Umbilical cord (tissue), 2 donors: ENCODE data around the gene RFK. TPM values are rescaled to one million over a fixed set of nuclear protein-coding genes. Genes with fewer than 3 reads are reported as not detected.
"Not testable (repeated sequence)": the region's sequence is repeated elsewhere in the genome, so short reads cannot be mapped to it uniquely, and the experiment has no call there.

ENCODE experiments used
- DNase-seq: peaks from one replicate; pipeline ENCODE4 v3.0.0-alpha.2; 2015; ENCODE audit warnings: low spot score
- total RNA-seq: library from RNA; depleted of rRNA; stranded (reverse); fragments of >200 nt; gene quantifications from one replicate; pipeline ENCODE4 v1.2.3, GENCODE V29; 2014; ENCODE audit warnings: low replicate concordance; ENCODE audit not compliant: insufficient read depth

The RFK gene
- 14.7 TPM for total RNA-seq

DNA sequence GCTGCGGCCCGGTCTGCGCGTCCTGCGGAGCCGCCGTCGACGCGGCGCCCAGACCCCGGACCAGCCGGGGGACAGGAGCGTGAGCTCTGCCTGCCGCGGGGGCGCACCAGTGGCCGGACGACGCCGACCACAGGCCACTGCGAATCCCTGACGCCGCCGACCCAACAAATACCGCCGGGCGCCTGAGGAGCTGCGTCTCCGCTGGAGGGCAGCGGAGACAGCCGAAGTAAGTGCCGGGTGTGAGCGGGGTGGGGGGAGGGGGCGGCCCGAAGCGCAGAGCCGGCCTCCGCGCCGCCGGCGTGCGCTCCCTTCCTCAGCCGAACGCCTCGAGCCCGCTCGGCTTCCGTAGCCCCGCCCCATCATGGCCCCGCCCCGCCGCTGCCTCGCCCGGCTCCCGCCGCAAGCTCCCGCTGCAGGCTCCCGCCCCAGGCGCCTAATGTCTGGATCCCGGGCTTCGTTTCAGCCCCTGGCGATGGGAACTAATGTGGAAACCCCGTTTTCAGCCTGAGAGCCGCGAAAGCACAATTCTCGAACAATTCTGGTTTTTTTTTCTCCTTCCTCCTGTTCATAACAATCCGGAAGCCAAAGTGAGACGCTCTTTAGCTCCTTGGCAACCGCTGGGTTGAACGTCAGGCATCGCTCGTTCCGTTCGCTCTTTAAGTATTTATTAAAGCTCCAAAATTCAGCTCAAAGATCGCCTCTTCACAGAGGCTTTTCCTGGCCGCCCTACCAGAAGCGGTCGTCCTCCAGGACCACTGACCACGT, at the start of gene RFK:
RFK (minus strand) TSS at position 232 of the 765 bp plus-strand sequence. CDS start 255 bp downstream, outside the sequence.
- peak; percentile 95 for DNase-seq

DNA sequence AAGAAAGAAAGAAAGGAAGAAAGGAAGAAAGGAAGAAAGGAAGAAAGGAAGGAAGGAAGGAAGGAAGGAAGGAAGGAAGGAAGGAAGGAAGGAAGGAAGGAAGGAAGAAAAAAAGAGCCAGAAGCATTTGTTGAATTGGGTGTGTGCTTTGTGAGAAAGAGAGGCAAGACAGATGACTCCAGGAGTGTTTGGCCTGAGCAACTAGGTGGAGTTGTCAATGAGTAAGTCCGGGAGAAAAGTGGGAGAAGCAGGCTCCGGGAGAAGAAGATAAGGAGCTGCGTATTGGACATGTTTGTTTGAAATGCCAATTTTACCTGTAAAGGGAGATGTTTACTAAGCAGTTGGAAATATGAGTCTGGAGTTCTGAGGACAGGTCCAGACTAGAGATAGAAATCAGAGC, 49.7 kb upstream of the RFK start:
- no peak for DNase-seq

DNA sequence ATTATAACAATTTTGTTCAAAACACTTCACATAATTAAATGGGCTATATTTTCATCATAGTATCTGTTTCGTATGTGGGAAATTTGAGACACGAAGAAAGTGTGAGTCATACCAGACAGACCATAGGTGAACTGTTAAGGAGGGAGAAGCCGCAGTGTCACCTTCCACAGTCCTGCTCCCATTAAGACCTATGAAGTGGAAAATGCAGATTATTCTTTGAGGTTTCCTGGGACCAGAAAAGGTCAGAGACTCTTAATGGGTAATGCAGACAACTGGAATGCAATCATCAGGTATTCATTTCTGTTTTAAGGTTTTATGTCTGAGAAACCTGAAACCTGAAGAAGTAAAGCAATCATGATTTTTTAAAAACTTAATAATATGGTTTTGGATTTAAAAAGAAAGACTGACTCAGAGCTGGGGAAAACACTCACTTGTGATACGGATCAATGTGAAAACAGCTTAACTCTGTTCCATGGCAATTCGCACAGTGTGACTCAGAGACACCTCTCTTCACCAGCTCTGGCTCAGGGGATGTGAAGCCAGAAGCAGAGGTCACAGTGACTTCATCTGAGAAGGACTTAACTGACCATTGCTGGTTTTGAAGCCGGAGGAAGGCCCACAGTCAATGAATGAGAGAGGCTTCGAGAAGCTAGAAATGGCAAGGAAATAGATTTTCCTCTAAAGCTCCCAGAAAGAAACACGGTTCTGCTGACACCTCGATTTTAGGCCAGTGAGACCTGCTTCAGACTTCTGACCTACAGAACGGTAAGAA, 47.5 kb upstream of the RFK start:
- no peak for DNase-seq

GRCh38 chr9:76438841-76439588, 44.8 kb upstream of the RFK start:
- no peak for DNase-seq

GRCh38 chr9:76437017-76437699, 42.9 kb upstream of the RFK start:
- DNase-seq: not testable (repeated sequence)

DNA sequence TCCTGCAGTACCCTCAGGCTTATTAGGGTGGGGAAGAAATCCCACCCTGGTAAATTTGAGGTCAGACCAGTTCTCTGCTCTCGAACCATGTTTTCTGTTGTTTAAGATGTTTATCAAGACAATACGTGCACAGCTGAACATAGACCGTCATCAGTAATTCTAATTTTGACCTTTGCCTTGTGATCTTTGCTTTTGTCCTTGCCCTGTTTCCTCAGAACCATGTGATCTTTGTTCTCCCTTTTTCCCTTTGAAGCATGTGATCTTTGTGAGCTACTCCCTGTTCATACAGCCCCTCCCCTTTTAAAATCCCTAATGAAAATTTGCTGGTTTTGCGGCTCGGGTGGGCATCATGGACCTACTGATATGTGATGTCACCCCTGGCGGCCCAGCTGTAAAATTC, 40.7 kb upstream of the RFK start:
- not testable (repeated sequence) for DNase-seq

DNA sequence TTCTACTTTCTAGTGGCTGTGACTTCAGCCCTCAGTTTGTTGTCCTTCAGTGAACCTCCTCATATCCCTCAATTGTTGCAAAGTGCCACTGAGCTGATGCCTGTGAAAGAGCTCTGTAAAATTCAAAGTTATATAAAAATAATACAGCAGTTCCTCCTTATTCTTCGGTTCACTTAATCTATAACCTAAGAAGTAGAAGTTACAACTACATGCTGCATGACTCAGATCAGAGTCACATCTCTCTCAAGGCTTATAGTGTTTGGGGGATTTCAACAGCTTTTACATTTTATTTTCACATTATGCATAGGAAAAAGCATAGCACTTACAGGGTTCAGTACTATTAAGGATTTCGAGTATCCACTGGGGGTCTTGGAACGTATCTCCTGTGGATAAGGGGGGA, 39.6 kb upstream of the RFK start:
- peak; percentile 15 for DNase-seq

DNA sequence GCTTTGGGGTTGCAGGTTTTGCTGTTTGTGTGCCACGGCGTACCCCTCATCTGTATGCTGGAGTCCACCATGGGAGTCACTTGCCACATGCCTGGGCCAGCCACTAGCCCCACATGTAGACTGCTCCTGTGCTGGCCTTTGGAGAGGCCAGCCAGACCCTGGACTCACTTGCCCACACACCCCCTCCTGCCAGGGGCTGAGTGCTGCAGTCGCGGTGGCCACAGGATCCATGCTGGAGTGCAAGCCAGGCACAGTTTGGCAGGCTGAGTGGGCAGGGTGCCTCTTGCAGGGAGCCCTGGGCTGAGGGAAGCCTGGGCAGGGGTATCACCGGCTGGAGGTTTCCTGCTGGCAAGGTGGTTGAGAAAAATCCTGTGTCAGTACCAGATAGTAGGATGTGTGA, 39.2 kb upstream of the RFK start:
- DNase-seq: no peak

DNA sequence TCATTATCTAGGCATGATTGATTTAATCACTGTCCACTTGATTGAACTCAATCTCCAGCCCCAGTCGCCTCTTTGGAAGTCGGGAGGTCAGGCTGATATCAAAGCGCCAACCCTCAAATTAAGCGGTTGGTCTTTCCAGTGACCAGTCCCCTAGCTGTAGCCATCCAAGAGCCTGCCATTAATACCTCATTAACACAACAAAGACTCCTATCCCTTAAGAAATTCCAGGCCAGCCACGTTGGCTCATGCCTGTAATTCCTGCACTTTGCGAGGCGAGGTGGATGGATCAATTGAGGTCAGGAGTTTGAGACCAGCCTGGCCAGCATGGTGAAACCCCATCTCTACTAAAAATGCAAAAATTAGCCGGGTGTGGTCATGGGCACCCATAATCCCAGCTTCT, 37.4 kb upstream of the RFK start:
- no peak for DNase-seq

DNA sequence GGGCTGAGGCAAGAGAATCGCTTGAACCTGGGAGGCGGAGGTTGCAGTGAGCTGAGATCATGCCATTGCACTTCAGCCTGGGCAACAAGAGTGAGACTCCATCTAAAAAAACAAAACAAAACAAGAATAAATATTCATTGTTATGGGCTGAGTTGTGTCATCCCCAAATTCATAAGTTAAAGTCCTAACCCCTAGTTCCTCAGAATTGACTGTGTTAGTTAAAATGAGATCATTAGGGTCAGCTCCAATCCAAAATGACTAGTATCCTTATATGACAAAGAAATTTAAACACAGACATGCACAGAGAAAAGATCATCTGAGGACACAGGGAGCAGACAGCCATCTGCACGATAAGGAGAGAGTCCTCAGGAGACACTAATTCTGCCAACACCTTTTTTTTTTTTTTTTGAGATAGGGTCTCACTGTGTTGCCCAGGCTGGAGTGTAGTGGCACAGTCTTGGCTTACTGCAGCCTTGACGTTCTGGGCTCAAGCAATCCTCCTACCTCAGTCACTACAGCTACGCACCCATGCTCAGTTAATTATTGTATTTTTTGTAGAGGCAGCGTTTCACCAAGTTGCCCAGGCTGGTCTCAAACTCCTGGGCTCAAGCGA, 32.7 kb upstream of the RFK start:
- no peak for DNase-seq

- DNase-seq: no peak
Observed at GRCh38 chr9:76425677-76426453, 31.6 kb upstream of the RFK start.

DNA sequence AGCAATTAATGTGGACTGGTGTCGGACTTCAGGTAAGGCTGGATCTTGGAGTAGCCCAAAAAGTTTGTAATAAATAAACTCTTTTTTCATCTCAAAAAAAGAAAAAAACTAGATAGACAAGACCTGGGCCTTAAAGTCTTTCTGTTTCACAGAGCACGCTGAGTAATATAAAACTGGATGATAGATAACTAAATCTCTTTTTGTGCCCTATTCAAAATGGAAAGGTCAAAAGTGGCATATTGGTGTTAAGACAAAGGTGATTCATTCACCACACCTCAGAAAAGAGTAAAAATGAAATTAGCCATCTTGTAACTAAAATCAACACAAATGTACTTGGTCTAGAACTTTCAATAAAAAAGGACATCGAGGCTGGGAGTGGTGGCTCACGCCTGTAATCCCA, 30.3 kb upstream of the RFK start:
- DNase-seq: no peak

DNA sequence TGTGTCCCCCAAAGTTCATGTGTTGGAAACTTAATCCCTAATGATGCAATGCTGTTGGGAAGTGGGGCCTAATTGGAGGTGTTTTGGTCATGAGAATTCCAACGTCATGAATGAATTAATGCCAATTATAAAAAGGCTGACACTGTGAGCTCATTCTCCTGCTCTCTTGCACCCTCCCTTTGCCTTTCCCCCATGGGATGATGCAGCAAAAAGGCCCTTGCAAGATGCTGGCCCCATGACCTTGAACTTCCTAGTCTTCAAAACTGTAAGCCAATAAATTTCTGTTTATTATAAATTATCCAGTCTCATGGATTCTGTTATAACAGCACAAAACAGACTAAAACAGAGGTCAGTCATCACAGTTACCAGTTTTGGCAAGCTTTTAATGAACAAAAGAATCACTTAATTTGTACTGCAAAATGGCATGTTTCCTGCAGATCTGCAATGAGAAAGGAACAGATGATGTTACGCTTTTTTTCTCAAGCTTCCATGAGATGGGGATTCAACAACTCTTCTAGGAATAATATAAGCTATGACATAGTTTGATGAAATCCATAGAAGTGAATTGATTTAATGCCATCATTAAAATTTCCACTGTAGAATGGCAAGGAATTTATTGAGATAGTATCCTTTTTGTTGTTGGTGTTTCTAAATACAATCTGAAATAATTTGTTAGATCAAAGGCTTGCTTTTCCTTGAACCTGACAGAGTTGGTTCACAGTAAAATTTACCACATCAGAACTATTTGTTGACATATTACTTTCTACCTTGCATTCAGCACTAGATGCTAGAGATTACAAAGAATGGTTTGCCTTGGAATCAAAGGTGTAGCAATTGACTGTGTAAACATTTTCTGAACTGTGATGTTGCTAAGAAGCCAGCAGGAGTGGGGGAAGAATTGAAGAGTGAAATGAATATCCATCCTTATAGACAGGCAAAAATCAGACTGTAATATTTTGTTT, 29.3 kb upstream of the RFK start:
- no peak for DNase-seq

- no peak for DNase-seq
Observed at GRCh38 chr9:76419782-76420380, 25.7 kb upstream of the RFK start.

DNA sequence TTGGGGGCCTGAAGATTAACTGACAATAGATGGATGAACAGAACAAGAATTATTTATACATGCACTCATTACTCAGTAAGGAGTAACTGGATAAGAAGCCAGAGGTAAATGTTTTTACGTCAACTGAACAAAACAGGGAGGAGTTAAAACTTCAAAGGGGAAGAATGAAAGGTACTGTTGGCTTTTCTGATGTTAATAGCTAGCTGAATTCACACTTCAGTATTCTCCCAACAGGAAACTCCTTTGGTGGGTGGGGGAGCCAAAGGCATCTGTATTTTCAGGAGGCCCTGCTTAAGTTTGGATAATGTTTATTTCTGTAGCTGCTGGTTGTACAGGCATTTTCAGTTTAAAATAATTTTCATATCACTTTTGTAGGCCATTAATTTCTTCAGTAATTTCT, 23.2 kb upstream of the RFK start:
- DNase-seq: no peak

GRCh38 chr9:76415731-76416130, 21.5 kb upstream of the RFK start:
- DNase-seq: no peak

DNA sequence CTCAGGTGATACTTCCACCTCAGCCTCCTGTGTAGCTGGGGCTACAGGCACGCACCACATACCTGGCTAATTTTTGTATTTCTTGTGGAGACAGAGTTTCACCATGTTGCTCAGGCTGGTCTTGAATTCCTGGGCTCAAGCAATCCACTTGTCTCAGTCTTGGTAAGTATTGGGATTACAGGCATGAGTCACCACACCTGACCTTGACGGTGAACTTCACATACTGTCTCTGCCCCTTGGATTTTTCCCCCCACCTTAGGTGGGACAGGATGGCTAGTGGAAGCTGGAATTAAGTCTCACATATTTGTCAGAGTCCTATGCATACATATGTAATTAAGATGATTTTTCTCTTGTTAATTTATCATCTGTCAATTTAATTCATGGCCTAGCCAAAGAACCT, 20.9 kb upstream of the RFK start:
- no peak for DNase-seq

- DNase-seq: no peak
Observed at GRCh38 chr9:76414661-76415060, 20.4 kb upstream of the RFK start.

GRCh38 chr9:76413658-76414057, 19.4 kb upstream of the RFK start:
- no peak for DNase-seq
